IPS-NIHi7 (cell line): Measurements from ENCODE around the gene AKAP6.

Experiments used
- DNase-seq: peaks from one replicate; pipeline ENCODE4 v3.0.0; 2012; ENCODE audit warnings: mixed read lengths; ENCODE audit errors: extremely low spot score

The AKAP6 gene

DNA sequence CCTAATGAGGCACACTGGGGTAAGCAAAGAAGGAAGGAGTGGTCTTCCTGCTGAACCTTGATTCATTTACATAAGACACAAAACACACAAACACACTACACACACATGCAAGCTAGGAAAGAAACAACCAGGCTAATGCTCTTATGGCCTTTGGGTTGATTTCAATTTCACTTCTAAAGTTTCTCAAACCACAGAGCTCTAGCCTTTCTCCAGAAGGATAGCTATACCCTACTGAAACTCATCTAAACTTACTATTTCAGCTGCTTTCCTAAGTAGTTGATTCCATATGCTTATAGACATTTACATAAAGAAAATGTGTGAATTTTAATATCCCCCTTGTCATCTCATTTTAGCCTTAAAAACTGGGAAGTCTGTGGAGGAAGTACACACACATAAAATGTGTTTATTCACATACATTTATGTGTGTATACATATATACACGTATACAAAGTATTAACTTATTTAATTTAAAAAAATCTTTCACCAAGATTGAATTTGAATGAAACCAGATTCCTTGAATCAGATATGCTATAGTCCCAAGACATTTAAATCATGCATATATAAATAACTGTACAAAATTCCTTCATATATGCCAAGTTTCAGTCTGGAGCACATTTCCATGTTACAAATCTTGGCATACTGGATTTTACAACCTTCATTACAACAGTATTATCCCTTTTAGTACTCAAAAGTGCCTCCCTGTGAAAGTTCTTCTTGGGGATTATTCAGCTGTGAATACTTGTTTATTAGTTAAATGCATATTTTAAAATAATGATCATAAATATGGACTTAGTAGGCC is 377.8 kb downstream of the AKAP6 start:
- DNase-seq, result no peak

DNA sequence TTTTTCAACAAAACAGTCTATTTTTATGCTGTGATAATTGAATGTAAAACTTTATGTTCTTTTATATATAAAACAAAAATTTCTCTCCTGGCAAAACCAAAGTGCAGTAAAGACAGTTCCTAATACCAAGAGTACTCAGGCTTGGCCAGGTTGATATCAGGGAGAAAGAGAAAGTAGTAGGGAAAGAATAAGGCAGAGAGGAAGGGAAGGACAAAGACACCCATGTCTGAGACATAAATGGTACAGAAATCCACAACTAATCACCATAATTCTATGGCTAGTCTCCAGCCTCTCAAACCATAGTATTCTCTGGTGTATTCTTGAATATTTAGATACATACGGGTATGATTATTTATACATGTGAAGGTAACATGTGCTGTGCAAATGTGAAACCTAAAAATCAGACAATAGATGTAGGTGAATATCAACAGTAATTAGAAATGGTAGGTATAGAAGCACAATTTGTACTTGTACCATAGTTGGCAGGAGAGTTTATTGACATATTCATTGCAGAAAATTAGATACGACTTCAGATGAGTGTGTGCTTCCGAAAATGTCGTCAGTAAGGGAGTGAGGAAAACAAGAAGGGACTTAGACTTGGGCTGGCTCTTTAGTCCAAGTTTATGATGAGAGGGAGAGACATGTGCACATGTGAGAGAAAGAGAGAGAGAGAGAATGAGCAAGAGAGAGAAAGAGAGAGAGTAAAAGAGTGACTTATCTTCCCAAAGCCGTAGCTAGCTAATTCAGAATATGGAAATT is 378.8 kb downstream of the AKAP6 start:
- no peak for DNase-seq

DNA sequence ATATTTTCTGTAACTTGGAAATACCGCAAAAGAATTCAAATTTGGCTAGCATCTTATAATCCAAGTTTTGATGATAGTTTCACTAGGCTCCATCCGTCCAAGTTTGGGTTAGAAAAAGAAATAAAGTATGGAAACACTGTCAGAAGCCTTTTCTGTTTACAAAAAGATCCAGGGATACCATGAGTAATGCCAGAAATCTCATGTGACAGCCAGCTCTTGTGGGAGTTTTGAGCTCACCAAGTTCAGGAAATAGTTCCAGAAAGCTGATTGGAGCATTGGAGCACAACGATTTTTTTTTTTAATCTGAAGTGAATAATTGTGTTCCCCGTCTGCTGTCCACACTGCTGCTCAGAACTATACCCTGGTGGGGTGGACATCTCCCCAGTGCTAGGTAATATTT is 379.9 kb downstream of the AKAP6 start:
- DNase-seq, result no peak

DNA sequence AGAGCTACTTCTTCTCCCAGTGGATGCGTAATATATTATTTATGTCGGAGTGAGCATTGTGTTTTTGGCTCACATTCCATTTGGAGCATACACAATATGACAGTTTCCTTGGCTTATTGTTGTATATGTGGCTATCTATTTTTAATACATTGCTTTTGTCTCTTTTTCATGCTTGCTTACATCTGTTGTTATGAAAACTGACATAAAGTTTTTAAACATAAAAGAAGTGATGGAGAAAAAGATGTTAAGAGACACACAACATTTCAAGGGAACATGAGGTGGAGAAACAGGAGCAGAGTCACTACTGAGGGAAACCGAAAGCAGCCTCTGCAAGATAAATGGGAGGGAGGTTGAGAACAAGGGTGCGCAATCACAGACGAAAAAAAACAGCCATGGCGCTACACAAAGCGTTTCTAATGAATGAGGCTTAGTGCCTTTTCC is 381.2 kb downstream of the AKAP6 start:
- no peak for DNase-seq

DNA sequence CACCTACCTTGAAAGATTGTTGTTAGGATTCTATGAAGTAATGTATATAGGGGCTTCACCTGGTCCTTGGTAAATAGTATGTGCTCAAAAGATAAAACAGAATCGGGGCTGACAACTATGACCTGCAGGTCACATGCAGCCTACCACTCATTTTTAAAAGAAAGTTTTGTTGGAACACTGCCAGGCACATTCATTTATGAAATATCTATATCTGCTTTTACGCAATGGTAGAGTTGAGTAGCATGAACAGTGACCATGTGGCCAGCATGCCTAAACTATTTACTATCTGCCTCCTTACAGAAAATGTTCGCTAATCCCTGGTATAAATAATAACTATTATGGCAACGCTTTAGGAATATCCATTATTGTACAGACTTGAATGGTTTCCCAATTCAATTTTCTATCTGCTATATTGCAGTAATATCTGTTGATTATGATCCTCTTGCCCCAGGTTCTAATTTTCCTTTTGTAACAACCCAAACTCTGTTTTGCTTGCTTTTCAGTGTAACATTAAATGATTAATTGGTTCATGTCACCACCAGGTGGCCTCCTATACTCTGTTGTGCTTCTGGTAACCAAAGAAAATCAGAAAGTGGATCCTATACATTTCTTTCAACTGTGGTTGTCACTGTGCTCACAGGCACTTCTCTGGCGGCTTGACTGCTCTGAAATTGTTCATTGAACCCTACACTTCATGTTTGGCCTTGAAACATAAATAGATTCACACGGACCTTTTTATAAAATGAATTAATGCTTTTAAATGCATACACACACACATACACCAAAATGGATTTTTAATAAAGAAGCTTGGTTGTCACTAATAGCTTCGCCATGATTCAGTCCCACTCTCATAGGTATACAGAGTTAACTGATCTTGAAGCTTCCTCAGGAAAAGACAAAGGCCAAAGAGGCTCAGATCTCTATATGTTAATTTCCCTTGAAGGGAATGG is 381.9 kb downstream of the AKAP6 start:
- peak; percentile 57 for DNase-seq

DNA sequence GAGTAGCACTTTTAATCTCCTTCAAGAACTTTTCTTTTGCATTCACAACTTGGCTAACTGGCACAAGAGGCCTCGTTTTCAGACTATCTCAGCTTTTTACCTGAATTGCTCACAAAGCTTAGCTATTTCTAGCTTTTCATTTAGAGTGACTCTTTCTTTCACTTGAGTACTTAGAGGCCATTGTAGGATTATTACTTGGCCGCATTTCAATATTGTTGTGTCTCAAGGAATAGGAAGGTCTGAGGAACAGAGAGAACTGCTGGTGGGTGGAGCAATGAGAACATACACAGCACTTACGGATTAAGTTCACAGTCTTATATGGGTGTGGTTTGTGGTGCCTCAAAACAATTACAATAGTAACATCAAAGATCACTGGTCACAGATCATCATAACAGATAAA is 384.8 kb downstream of the AKAP6 start:
- DNase-seq, result no peak

DNA sequence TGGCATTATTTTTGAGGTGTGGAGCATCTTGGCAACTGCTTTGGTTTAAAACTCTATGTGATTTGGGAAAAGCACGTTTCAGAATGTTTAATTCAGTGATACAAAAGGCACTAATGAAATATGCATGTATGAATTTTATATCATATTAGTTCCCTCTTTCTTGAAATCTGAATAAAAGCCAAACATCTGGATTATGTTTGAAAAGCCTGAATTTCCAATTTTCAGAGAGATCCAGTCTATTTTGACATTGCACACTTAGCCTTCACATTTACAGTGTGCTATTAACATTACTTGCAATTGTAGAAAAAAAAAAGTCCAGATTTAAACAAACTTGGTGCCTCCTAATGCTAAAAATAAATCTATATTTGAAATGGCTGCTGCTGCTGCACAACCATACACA is 390.5 kb downstream of the AKAP6 start:
- no peak for DNase-seq

DNA sequence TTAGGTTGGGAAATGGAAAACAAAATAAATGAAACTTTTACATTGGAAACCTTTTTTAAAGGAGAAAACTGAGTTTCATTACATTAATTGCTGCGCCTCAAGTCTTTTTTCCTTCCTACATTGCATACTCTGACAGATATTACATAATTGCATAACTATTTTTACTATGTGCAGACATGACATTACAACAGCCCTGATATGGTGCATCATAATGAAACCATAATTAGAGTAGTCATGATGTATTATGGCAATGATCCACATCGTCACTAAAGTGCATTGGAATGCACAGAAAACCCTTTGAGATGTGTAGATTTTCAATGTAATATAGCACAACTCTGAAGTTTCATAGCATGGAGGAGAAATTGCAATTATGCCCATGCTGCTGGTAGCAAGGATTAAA is 391.8 kb downstream of the AKAP6 start:
- no peak for DNase-seq

DNA sequence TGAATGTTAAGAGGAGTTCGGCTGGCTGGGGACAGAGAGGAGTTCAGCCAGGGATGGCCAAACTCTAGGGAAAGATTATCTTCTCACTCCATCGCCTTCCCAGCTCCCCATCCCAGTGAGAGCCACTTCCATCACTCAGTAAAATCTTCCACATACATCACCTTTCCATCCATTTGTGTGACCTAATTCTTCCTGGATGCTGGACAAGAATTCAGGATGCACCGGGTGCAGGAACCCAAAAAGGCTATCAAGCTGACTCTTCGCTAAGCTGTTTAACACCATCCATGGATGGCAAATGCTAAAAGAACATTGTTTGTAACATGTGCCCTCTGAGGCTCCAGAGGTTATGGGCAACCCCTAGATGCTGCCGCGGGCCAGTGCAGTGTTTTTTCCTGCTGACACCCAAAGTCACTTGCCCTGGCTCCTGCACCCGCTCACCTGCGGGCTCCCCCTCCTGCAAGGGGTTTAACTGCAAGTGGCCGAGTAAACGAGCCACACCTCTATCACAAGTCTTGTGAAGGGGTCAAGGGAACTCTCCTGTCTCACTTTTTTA is 393.6 kb downstream of the AKAP6 start:
- DNase-seq, result no peak

DNA sequence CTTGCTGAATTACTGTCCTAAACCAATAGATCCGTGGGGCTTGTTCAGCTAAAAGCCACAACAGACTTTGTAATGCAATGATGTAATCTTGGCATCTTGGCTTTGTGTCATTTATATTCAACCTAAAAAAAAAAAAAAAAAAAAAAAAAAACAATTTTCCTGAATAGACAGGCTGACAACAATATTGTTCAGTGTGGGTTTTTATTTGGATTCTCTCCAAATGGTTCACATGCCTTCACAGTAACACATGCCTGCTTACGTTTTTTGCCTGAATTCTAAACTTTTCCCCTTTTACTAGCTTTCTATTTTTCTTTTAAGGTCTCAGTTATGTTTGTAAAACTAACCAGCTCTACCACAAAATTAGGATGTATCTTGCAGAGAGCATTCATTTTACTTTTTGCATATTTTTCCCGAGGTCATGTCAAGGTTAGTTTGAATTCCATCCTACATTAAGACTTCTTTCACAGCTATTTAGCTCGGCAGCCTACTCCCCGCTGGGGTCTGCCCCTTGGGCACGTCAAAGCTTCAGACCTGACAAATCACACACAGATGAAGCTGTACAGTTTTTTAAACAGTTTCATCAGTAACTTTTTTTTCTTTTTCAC is 395.9 kb downstream of the AKAP6 start:
- peak; percentile 16 for DNase-seq

DNA sequence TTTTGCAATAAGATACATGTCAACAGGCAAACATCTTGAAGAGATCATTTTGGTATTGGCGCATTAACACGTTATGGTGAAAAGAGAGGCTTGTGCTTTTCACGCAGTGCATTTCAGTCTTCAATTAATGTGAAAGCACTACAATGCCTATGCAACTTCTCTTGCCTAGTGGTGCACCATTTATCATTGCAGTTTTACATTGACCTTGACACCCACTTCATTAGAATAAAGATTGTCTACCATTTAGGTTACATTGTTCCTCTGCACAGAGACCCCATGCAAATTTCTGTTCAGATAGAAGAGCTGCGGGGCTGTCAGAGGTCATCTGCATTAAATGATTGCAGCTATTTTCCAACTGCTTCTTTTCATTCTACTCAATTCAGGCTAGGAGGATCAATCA is 397.4 kb downstream of the AKAP6 start:
- no peak for DNase-seq

DNA sequence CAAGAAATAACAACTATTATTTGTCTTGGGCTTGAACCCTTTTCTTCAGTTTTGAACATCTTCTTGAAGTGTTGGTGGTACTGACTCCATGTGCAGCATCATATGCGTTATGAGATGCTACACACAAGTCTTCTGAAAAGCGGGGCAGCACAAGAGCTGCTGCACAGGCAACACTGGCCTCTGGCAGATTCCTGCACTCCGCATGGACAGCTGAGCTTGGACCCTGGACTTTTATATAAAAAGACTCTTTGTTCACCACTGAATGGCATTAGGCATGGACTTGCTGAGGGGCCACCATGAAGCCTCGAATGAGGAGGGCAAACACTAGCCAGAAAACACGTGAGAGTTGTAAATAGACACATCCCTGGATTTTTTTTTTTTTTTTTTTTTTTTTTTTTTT is 398.7 kb downstream of the AKAP6 start:
- DNase-seq, result no peak

DNA sequence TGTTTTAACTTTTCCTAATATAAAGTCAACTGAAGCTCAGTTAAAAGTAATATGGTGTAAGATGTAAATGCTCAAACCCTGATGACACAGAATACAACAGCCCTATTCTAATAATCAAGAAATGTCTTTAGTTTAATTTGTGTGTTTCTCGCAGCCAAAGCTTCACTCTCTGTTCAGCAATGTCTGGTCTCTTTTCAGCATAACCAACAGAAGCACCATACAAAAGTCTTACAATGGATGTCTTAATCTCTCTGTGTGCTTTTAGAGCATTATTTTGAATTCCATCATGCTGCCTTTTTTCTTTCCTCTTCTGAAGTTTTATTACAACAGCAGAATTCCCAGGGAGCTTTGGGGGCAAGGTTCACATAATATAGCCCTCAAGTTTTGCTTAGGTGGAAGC is 399.4 kb downstream of the AKAP6 start:
- DNase-seq, result no peak

DNA sequence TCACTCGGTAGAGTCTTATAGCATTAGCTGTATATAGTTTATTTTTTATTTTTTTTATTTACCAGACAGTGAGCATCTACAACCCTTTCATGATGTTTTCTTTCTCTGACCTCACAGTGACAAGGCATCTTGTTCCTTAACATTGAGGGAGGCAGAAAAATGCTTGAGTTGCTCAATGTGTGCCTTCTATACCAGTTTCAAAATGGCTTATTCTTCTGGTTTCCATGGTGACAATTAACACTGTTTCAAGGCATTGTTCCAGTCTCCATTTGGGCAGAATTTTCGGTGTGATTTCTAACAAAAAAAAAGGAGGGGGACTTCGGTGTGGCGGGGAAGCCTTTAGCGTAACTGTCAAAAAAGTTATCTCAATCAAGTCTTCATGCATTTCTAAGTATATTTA is 399.9 kb downstream of the AKAP6 start:
- DNase-seq, result no peak

DNA sequence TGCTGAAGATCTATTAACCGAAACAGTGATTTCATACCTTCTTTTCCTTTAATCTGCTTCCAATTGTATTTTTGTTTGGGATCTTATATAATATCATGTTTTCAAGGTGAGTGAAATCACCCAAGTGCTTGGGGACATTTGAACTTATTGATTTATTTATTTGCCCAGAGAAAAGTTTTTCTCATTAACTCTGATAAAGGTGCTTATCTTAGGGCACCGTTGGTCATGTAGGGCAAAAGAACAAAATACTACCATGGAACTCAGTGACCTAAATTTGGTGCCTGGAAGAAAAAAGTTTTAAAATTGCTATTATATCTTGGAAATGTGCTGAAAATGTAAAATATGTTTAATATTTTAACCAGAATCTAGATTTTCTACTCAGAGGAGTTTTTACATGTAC is 402.2 kb downstream of the AKAP6 start:
- no peak for DNase-seq

DNA sequence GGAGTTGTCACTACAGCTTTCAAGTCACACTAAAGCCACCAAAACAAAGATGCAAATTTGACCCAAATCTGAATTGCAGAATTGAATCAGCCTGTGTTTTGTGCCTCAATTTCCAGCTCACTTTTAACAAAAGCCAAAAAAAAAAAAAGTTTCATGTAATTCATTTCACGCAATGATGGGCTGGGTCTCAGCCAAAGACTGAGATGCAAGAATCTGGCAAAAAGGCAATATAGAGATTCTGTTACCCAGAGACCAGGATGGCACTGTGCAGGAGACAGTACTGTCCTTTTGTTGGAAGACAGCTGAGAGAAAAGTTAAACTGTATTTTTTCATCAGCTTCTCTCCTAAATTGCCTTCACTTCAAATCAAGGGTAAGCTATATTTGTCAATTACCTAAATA is 403.9 kb downstream of the AKAP6 start:
- DNase-seq, result no peak

DNA sequence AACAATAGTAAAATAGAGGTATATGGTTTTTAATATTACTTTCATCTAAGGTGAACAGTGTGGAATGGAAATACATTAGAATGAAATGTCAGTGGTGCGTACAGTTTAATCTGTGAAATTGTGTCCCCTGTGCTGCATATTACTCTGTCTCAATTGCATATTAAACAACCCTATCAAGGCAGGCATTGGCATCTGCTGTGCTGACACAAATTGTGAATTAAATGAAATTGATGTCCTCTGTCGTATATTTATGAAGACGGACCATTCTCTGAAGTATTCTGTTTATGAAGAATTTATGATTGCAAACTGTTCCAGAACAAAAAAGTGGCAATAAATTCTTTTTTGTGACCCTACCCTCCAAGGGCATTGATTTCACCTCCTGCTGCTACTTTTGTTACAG is 405.2 kb downstream of the AKAP6 start:
- DNase-seq, result no peak

DNA sequence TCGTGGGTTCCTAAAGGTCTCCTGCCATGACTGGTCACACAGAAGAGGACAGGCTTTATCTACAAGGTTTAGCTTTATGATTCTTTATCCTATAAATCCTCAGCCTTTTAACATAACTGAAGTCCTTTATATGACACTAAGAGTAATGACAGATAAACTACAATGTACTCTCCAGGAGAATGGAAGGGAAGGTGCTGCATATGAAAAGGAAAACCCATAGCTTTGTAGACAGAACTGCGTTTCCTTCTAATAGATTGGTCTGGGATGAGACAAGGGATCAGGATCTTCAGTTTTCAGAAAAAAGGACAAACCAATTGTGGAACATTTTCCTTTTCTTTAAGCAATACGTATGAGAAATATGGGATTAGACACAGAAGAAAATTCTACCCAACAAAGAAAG is 408.5 kb downstream of the AKAP6 start:
- no peak for DNase-seq

DNA sequence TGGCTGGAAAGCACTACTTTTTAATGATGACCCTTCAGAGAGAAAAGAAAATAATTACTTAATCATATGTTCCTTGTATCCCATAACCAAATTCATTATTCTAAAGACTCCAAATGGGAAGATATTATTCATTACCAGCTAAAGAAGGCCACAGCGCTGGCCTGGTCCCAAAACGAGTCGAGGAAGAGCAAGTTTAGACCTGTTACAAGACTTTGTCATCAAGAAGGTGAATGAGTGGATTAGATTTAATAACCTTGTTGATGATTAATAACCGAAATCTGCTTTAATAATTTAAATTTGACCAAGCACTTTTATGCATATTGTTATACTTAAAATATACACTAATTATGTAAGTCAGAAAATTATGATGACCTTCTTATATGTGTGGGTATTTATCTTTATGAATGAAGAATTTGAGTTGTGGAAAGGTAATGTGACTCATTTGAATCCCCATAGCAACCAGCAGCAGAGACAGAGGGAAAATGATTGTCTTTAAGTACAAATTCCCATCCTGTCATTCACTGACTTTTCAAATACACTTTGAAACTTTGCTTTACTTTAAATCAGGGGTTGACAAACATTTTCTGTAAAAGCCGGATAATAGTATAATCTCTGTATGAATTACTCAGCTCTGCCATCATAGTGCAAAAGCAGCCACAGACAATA is 409.2 kb downstream of the AKAP6 start:
- DNase-seq, result no peak

DNA sequence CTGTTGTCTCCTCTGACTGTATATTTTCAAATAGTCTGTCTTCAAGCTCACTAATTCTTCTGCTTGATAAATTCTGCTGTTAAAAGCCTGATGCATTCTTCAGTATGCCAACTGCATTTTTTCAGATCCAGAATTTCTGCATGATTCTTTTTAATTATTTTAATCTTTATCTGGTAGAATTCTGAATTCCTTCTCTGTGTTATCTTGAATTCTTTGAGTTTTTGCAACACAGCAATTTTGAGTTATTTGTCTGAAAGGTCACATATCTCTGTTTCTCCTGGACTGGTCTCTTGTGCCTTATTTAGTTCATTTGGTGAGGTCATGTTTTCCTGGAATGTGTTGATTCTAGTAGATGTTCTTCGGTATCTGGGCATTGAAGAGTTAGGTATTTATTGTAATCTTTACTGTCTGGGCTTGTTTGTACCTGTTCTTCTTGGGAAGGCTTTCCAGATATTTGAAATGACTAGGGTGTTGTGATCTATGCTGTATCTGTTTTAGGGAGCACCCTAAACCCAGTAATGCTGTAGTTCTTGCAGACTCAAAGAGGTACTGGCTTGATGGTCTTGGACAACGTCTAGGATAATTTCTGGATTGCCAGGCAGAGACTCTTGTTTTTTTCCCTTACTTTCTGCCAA is 415.8 kb downstream of the AKAP6 start:
- no peak for DNase-seq
